ENCODE results near the gene ASTL.

DNA sequence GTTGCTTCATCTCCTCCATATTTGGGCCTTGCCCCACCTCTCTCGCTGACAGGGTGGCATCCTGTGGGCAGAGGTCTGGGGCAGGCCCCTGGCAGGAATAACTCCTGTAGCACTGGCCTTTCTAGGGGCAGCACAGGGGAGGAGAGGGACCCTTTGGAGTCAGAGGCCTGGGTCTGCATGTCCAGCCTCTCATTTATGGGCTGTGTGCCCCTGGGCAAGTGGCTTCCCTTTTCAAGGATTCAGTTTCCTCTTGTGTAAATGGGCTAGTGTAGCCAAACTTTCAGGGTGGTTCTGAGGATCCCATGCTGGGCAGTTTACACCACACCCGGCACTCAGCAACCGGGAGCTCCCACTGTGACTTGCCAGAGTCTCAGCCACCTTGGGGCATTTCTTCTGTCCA is 45.4 kb downstream of the ASTL start:
- TF ChIP-seq TCF7 (CRISPR knock-in tag; IDR thresholded peaks at IDR 0.05; ENCODE audit: low read depth) (no peak), CTCF (IDR thresholded peaks at IDR 0.05) (no peak), IRF2 (CRISPR knock-in tag; IDR thresholded peaks at IDR 0.05; ENCODE audit: borderline replicate concordance, low read depth) (no peak), SMAD3 (CRISPR knock-in tag; IDR thresholded peaks at IDR 0.05; ENCODE audit: borderline replicate concordance) (no peak), ATF3 (CRISPR knock-in tag; conservative IDR thresholded peaks at IDR 0.05) (no peak)
- TF ChIP-seq, protein P1, sequence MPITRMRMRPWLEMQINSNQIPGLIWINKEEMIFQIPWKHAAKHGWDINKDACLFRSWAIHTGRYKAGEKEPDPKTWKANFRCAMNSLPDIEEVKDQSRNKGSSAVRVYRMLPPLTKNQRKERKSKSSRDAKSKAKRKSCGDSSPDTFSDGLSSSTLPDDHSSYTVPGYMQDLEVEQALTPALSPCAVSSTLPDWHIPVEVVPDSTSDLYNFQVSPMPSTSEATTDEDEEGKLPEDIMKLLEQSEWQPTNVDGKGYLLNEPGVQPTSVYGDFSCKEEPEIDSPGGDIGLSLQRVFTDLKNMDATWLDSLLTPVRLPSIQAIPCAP (CRISPR knock-in tag; IDR thresholded peaks at IDR 0.05) = no peak
- TF ChIP-seq, protein P2, sequence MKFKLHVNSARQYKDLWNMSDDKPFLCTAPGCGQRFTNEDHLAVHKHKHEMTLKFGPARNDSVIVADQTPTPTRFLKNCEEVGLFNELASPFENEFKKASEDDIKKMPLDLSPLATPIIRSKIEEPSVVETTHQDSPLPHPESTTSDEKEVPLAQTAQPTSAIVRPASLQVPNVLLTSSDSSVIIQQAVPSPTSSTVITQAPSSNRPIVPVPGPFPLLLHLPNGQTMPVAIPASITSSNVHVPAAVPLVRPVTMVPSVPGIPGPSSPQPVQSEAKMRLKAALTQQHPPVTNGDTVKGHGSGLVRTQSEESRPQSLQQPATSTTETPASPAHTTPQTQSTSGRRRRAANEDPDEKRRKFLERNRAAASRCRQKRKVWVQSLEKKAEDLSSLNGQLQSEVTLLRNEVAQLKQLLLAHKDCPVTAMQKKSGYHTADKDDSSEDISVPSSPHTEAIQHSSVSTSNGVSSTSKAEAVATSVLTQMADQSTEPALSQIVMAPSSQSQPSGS (CRISPR knock-in tag; IDR thresholded peaks at IDR 0.05; ENCODE audit: borderline replicate concordance, low read depth) = no peak
